IPS-15b (cell line): ENCODE data around the gene GNPTAB.
"Not testable (repeated sequence)": the region's sequence is repeated elsewhere in the genome, so short reads cannot be mapped to it uniquely, and the experiment has no call there.

Experiments used
- H3K27me3 ChIP-seq: one replicate; pipeline ENCODE4 v1.6.1; 2013; ENCODE audit warnings: low read length; ENCODE audit not compliant: control insufficient read depth, insufficient read depth
- H3K36me3 ChIP-seq: one replicate; pipeline ENCODE4 v1.6.1; 2013; ENCODE audit warnings: low read length; ENCODE audit not compliant: control insufficient read depth, insufficient read depth
- H3K4me1 ChIP-seq: one replicate; pipeline ENCODE4 v1.6.1; 2013; ENCODE audit warnings: mild to moderate bottlenecking, low read length; ENCODE audit not compliant: control insufficient read depth, insufficient read depth
- H3K4me3 ChIP-seq: one replicate; pipeline ENCODE4 v1.5.1; 2013; ENCODE audit warnings: low read depth, low read length
- H3K9ac ChIP-seq: one replicate; pipeline ENCODE4 v1.6.1; 2013; ENCODE audit warnings: low read depth, mild to moderate bottlenecking, low read length
- H3K9me3 ChIP-seq: one replicate; pipeline ENCODE4 v1.6.1; 2013; ENCODE audit warnings: mild to moderate bottlenecking, low read length; ENCODE audit not compliant: control insufficient read depth, insufficient read depth

GNPTAB gene

GRCh38 chr12:101862245-101862644 is 31.5 kb upstream of the GNPTAB start:
- H3K36me3 ChIP-seq, result no peaks in the 10 kb centered on the region
- peaks cover 5% of the 10 kb centered on the region for H3K4me1 ChIP-seq
- H3K9ac ChIP-seq, result no peak overlapping the region
- no peak overlapping the region for H3K4me3 ChIP-seq
- no peaks in the 10 kb centered on the region for H3K27me3 ChIP-seq
- no peaks in the 10 kb centered on the region for H3K9me3 ChIP-seq

- H3K27me3 ChIP-seq, H3K4me1 ChIP-seq, H3K4me3 ChIP-seq: not testable (repeated sequence)
Measured at GRCh38 chr12:101861688-101862087, 30.9 kb upstream of the GNPTAB start.

GRCh38 chr12:101859664-101860607 is 29.2 kb upstream of the GNPTAB start:
- H3K9ac ChIP-seq, result no peak overlapping the region
- no peak overlapping the region for H3K4me3 ChIP-seq
- no peaks in the 10 kb centered on the region for H3K9me3 ChIP-seq
- H3K4me1 ChIP-seq, result no peaks in the 10 kb centered on the region
- H3K27me3 ChIP-seq, result no peaks in the 10 kb centered on the region
- no peaks in the 10 kb centered on the region for H3K36me3 ChIP-seq

More at GRCh38 chr12:101861688-101862087, 30.9 kb upstream of the GNPTAB start:
- not testable (repeated sequence) for H3K9ac ChIP-seq, H3K36me3 ChIP-seq, H3K9me3 ChIP-seq

- no peak overlapping the region for H3K9ac ChIP-seq
- H3K4me1 ChIP-seq, result no peaks in the 10 kb centered on the region
Measured at GRCh38 chr12:101858361-101858760, 27.6 kb upstream of the GNPTAB start.

GRCh38 chr12:101857043-101857558 is 26.3 kb upstream of the GNPTAB start:
- Histone ChIP-seq H3K4me1 (no peaks in the 10 kb centered on the region), H3K36me3 (no peaks in the 10 kb centered on the region), H3K9me3 (no peaks in the 10 kb centered on the region), H3K4me3 (no peak overlapping the region), H3K27me3 (no peaks in the 10 kb centered on the region), H3K9ac (no peak overlapping the region)

More at GRCh38 chr12:101858361-101858760, 27.6 kb upstream of the GNPTAB start:
- H3K4me3 ChIP-seq, result no peak overlapping the region
- H3K36me3 ChIP-seq, result no peaks in the 10 kb centered on the region
- no peaks in the 10 kb centered on the region for H3K9me3 ChIP-seq
- H3K27me3 ChIP-seq, result no peaks in the 10 kb centered on the region

GRCh38 chr12:101856614-101857013 is 25.9 kb upstream of the GNPTAB start:
- not testable (repeated sequence) for H3K9me3 ChIP-seq, H3K36me3 ChIP-seq, H3K9ac ChIP-seq, H3K27me3 ChIP-seq, H3K4me3 ChIP-seq, H3K4me1 ChIP-seq

GRCh38 chr12:101855976-101856375 is 25.2 kb upstream of the GNPTAB start:
- no peak overlapping the region for H3K9ac ChIP-seq
- H3K27me3 ChIP-seq, result no peaks in the 10 kb centered on the region
- H3K4me1 ChIP-seq, result no peaks in the 10 kb centered on the region
- no peaks in the 10 kb centered on the region for H3K36me3 ChIP-seq
- H3K9me3 ChIP-seq, result no peaks in the 10 kb centered on the region
- H3K4me3 ChIP-seq, result no peak overlapping the region

GRCh38 chr12:101855364-101855884 is 24.7 kb upstream of the GNPTAB start:
- no peaks in the 10 kb centered on the region for H3K4me1 ChIP-seq
- no peak overlapping the region for H3K9ac ChIP-seq
- no peaks in the 10 kb centered on the region for H3K27me3 ChIP-seq
- no peaks in the 10 kb centered on the region for H3K36me3 ChIP-seq
- no peak overlapping the region for H3K4me3 ChIP-seq
- no peaks in the 10 kb centered on the region for H3K9me3 ChIP-seq

GRCh38 chr12:101854747-101855146 is 24.0 kb upstream of the GNPTAB start:
- Histone ChIP-seq H3K27me3 (no peaks in the 10 kb centered on the region), H3K9me3 (no peaks in the 10 kb centered on the region), H3K4me3 (no peak overlapping the region), H3K36me3 (no peaks in the 10 kb centered on the region), H3K9ac (no peak overlapping the region), H3K4me1 (no peaks in the 10 kb centered on the region)

- Histone ChIP-seq H3K36me3 (no peaks in the 10 kb centered on the region), H3K9ac (no peak overlapping the region), H3K4me1 (no peaks in the 10 kb centered on the region), H3K4me3 (no peak overlapping the region), H3K27me3 (no peaks in the 10 kb centered on the region), H3K9me3 (no peaks in the 10 kb centered on the region)
Measured at GRCh38 chr12:101852998-101853397, 22.2 kb upstream of the GNPTAB start.

GRCh38 chr12:101850199-101850598 is 19.4 kb upstream of the GNPTAB start:
- no peak overlapping the region for H3K9ac ChIP-seq
- H3K4me3 ChIP-seq, result no peak overlapping the region
- H3K4me1 ChIP-seq, result no peaks in the 10 kb centered on the region
- no peaks in the 10 kb centered on the region for H3K27me3 ChIP-seq
- no peaks in the 10 kb centered on the region for H3K9me3 ChIP-seq
- no peaks in the 10 kb centered on the region for H3K36me3 ChIP-seq

GRCh38 chr12:101847325-101847724 is 16.6 kb upstream of the GNPTAB start:
- no peaks in the 10 kb centered on the region for H3K4me1 ChIP-seq
- no peaks in the 10 kb centered on the region for H3K27me3 ChIP-seq
- H3K4me3 ChIP-seq, result no peak overlapping the region
- no peaks in the 10 kb centered on the region for H3K9me3 ChIP-seq
- no peak overlapping the region for H3K9ac ChIP-seq
- H3K36me3 ChIP-seq, result no peaks in the 10 kb centered on the region
